HG02623 (cell line): ENCODE data around the gene MPIG6B.
A peak's percentile ranks its signal among the peaks of the same experiment; 100 is the strongest.

ENCODE experiments used
- ATAC-seq: cut with Tn5 transposase; IDR thresholded peaks from one replicate; pipeline ENCODE4 v1.9.1; 2021; ENCODE audit warnings: moderate library complexity; ENCODE audit not compliant: unreplicated experiment

MPIG6B gene

DNA sequence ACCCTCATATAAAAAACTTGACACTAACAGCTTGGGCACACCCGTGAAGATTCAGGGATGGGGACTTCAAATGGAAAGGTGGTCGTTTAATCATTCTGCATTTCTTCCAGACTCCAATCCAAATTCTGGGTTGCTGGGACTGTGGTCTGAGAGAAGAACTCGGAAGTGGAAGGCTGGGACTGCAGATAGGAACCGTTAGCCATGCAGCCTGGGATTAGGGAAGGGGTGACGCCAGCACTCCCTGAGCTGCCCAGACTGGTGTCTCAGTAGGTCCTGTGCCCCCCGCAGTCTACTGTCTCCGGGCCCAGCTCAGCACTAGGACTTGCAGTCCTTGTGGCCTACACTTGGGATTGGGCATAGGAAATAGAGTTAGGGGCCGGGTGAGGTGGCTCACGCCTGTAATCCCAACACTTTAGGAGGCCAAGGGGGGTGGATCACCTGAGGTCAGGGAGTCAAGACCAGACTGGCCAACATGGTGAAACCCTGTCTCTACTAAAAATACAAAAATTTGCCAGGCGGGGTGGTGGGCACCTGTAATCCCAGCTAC, 13.7 kb downstream of the MPIG6B start:
- no peak for ATAC-seq

DNA sequence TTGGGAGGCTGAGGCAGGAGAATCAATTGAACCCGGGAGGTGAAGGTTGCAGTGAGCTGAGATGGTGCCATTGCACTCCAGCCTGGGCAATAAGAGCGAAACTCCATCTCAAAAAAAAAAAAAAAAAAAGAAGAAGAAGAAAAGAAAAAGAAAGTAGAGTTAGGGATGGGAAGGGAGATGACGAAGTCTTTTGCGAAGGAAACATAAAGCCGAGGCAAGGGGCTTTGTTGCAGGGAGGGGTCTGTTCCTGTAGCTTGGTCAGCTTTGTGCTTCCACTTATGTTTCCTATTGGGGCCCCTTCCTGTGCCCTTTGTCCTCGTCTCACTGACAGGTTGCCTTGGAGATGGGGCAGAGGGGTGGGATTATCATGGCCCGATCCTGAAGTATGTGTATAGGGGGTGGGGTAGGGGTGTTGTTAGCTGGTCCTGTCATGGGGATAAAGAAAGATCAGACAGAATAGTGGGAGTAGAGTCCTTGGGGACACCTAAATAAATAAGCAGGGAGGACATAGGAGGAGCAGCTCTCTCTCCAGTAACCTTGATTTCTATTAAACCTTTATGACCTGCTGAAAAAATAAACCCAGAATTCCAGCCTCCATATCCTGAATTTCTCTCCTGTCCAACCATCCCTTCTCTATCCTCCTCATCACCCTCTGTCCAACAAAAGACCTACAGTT, 14.3 kb downstream of the MPIG6B start:
- ATAC-seq: no peak

DNA sequence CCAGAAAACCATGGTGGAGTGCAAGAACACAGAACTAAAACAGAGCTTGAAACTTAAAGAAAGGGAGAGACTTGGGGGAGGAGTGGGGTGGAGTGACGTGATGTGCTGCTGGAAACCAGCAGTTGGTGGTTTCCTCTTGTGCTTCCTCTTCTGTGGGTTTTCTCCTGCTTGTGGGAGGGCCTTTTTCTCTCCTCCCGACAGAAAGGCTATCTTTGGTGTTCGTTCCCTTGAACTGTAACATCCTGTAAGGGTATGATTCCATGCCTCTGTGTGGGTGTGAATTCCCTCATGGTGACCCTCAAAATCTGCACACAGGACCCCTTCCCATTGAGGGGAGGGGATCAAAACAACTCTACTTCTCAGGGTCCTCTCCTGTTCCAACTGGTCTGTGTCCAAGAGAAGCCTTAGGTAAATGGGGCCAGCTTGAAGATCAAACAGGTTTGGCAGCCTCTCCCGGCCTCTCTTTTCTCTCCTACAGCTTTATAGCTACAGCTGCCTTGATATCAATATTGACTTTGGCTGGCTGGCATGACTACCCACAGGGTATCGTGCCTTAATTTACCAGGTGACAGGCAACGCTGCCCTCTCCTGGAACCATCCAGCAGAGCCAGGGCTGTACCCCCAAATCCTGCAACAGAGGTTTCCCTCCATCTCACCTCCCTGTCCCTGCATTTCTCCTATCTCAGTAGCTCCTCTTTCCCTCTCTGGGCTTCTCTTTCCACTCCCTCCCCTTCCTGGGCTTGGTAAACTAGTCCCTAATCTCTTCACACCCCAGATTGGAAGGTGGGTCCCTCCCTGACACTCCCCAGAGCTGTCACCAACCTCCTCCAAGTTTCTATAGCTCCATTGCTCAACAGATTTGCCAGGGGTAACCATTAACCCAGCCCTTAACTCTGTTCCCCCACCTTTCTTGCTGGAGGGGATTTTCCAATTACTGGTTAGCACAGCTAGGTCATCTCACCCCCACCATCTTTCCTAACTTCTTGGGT, 15.1 kb downstream of the MPIG6B start:
- no peak for ATAC-seq

DNA sequence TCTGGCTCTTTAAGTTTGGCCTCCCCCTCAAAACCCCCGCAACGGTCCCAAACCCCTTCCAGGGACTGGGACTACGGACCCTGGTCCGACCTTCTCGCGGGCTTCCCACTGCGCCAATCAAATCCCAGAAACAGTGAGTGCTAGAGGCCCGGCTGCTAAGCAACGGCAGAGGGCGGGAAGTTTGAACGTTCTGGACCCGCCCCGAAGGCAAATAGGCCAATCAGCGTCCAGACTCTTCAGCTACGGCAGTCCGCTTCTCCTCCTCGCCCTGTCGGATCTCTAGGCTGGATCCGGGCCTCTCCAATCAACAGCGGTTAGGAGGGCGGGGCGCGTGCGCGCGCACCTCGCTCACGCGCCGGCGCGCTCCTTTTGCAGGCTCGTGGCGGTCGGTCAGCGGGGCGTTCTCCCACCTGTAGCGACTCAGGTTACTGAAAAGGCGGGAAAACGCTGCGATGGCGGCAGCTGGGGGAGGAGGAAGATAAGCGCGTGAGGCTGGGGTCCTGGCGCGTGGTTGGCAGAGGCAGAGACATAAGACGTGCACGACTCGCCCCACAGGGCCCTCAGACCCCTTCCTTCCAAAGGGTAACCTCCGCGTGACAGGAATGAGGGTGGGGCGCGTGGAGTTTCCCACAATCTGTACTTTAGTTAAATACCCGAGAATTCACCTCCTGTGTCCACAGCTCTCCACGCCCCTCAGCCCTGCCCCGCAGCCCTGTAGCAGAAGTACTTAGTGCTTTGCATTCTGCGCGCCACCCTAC, 16.6 kb downstream of the MPIG6B start, which contains the start of gene MSH5:
Gene MSH5 (plus strand): TSS at position 367 of the 758 bp plus-strand sequence. CDS start 462 bp downstream, outside the sequence.
- peak; percentile 72 for ATAC-seq

DNA sequence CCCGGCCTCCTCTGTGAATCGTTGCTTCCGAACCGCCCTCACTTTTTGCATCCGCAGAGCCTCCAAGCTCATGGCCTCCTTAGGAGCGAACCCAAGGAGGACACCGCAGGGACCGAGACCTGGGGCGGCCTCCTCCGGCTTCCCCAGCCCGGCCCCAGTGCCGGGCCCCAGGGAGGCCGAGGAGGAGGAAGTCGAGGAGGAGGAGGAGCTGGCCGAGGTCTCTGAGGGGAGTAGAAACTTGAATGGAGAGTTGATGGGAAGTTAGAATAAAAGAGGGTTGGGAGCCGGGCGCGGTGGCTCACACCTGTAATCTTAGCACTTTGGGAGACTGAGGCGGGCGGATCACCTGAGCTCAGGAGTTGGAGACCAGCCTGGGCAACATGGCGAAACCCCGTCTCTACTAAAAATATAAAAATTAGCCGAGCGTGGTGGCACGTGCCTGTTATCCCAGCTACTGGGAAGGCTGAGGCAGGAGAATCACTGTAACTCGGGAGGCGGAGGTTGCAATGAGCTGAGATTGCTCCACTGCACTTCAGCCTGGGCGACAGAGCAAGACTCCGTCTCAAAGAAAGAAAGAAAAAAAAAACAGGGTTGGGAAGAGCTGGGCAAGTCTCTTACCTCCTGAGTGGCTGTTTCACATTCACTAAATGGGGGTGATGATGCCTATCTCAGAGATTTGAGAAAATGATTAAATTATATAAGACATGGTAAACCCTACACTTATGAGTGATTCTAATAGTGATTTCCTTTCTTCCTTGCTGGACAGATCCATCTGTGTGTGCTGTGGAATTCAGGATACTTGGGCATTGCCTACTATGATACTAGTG, 17.4 kb downstream of the MPIG6B start:
- ATAC-seq: no peak

DNA sequence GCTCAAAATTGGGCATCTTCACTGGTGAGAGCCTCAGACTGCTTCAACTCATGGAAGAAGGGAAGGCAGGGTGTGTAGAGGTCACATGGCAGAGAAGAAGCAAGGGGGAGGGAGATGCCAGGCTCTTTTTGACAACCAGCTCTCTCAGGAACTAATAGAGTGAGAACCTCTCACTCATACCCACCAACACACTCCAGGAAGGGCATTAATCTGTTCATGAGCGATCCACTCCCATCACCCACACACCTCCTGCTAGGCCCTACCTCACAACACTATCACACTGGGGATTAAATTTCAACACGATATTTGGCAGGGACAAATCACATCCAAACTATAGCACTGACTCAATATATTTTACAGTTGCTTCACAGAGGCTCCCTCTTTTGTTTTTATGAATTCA, 18.6 kb downstream of the MPIG6B start:
- no peak for ATAC-seq

- no peak for ATAC-seq
Measured at GRCh38 chr6:31742894-31743293, 19.7 kb downstream of the MPIG6B start.

GRCh38 chr6:31744422-31744821, 21.2 kb downstream of the MPIG6B start:
- no peak for ATAC-seq

DNA sequence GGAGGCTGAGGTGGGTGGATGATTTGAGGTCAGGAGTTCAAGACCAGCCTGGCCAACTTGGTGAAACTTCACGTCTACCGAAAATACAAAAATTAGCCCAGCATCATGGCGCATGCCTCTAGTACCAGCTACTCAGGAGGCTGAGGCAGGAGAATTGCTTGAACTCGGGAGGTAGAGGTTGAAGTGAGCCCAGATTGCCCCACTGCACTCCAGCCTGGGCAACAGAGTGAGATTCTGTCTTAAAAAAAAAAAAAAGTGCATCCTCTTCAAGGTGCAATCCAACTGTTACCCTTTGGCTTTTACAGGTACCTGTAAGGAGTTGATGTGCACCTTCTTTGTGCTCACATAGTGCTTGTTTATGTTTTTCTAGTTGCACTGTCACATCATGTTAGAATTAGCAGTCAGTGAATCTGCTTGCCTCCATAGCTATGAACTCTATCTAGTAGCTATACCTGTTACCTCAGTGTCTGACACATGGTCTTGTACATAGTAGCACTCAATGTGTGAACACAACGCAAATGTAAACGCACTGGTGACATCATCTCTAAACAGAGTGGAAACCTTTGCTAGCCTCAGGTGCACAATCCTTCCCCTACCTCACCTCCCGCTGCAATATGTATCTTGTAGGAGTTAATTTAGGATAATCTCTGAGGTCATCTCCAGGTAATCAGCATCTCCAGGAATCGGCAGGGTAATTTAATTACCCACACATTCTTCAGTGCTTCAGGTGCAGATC, 26.3 kb downstream of the MPIG6B start:
- no peak for ATAC-seq

DNA sequence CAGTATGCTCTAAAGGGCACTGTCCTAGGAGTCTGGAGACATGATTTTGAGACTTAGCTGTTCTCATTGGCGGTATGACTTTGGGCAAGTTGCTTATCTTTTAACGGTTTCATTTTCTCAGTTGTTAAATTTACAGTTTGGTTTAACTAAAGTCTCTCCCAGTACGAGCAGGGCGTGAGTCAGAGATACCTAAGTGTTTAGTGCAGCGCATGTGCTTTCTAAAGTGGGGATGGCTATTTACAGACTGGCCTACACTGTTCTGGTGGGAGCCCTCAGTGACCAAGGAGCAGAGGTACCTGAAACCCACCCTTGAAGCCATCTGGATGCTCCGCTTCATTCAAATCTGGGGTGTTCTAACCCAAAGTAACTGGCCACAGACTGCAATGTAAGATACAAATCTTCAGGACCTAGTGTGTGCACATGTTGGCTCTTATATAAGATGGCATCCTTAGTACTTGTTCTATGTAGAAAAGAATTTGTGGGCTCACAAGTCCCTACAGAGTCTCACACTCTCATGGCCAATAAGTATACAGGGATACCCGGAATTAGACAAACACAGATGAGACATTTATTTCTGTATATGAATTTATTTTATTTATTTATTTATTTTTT, 27.3 kb downstream of the MPIG6B start:
- no peak for ATAC-seq

DNA sequence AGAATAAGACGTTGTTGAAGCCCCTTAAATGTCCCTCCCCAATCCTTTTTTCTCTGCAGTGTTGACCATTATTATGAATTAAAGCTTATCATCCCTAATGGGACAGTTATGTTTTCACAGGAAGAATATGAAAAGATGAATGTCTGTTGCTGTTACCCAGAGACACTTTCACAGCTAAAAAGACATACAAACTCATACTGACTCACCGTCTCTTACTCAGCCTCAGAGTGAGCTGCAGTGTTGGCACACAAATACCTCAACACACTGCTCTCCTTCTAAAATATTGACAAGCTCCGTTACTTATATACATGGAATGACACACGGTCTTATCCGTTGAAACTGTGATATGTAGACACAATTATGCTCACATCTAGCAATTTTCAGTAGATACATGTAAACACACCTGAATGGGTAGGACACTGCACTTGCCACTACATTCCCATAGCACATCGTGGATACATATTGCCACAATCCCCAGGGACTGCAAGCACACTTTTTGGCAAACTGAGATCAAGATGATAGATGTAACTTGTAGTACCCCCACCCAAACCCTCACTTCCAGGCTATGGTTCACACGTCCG, 29.7 kb downstream of the MPIG6B start:
- no peak for ATAC-seq

DNA sequence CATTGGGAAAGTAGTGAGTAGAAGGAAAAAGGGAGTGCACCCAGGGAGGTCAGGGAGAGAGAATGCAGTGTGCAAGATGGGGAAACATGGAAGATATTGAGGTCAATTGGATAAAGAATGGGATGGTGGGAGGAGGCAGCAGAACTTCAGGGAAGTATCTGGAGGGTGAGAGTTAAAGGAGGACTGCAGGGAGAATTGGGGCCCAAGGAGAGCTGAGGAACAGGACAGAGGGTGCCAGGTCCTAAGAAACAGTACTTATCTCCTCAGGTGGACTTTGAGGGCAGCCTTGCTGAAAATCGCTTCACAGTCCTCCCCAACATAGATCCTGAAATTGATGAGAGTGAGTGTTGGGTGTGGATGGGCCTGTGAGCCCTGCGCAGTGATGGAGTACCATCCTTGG, 35.1 kb downstream of the MPIG6B start:
- ATAC-seq: no peak

GRCh38 chr6:31760790-31761189, 37.6 kb downstream of the MPIG6B start:
- ATAC-seq: no peak

- no peak for ATAC-seq
Measured at GRCh38 chr6:31761343-31761742, 38.2 kb downstream of the MPIG6B start.

GRCh38 chr6:31762356-31762755, 39.2 kb downstream of the MPIG6B start, which contains the start of gene SAPCD1:
SAPCD1 (plus strand) TSS chr6:31762656; CDS start chr6:31763055, 399 bp downstream.
- ATAC-seq: no peak

DNA sequence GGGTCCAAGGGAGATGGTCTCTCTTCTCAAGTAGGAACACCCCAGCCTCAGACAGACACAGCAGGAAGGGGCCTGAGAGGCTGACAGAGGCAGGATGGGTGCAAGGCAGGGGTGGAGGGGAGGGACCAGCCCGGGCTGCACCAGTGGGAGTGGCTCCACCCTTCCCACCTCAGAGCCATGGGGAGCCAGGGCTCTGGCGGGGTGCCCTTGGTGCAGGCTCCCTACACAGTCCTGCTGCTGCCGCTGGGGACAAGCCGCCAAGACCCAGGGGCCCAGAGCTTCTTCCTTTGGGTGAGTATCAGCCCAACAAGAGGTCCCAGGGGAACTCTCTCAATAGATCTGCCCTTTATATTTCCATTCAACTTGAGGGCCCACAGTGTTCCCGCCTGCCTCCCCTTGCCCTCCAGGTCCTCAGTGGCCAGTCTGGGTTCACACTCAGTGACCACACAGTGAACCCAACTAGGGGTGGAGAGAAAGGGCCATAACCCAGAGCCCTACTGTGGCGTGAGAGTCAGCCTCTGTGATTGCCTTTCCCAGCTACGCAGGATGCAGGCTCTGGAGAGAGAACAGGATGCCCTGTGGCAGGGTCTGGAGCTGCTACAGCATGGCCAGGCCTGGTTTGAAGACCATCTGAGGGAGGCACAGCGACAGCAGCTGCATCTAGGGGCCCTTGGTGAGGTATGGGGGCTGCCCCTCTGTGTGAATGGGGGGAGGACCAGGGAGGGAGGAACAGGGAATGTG, 39.9 kb downstream of the MPIG6B start:
- ATAC-seq: no peak

- no peak for ATAC-seq
Measured at GRCh38 chr6:31763619-31763940, 40.4 kb downstream of the MPIG6B start.

- ATAC-seq: no peak
Measured at GRCh38 chr6:31764198-31764597, 41.0 kb downstream of the MPIG6B start.
